ENCODE measurements around the gene ZNF407.

GRCh38 chr18:74733598-74733997, 135.9 kb downstream of the ZNF407 start:
- TF ChIP-seq CTCF (IDR thresholded peaks at IDR 0.05) (no peak), POLR2AphosphoS5 (IDR thresholded peaks at IDR 0.05) (no peak)

Measured in gastroesophageal sphincter (tissue), 3 donors.